Measurements from ENCODE around the gene CD302. TPM values are rescaled to one million over a fixed set of nuclear protein-coding genes. Genes with fewer than 3 reads are reported as not detected.
A peak's percentile ranks its signal among the peaks of the same experiment; 100 is the strongest.

The CD302 gene
- total and polyA plus RNA-seq, 2 donors (not counting 3 experiments of a cell fraction or from before 2014, with no cell fraction given): 10.4 to 10.6 TPM

DNA sequence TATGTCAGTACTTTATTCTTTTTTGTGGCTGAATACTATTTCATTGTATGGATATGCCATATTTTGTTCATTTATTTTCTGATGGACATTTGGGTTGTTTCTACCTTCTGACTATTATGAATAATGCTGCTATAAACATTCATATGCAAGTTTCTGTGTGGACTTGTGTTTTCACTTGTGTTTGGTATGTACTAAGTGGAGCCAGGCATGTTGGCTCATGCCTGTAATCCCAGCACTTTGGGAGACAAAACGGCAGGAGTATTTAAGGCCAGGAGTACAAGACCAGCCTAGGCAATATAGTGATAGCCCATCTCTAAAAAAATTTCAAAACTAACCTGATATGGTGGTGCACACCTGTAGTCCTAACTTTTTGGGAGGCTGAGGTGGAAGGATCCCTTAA is 62.4 kb downstream of the CD302 start:
- no peaks in the 10 kb centered on the region for H3K27me3 ChIP-seq (ENCODE audit: control insufficient read depth in 2 of 2, insufficient read depth in 2 of 2, low read length in 2 of 2)
- DNase-seq (ENCODE audit: low read depth, low spot score) (no peak), FAIRE-seq (no peak)
- H3K4me1 ChIP-seq (ENCODE audit: control insufficient read depth, extremely low read depth, insufficient read depth, low read length): peaks cover 17% of the 10 kb centered on the region
- H4K20me1 ChIP-seq (replicated peaks; ENCODE audit: control insufficient read depth, extremely low read depth, insufficient read depth, low read length): peaks cover 20% of the 10 kb centered on the region
- H3K4me3 ChIP-seq (replicated peaks in 1 of 3; ENCODE audit: insufficient read depth in 1 of 3, low read depth in 1 of 3, low read length in 3 of 3): no peak overlapping the region
- H3K79me2 ChIP-seq (ENCODE audit: control insufficient read depth, insufficient read depth, low read length): peaks cover 95% of the 10 kb centered on the region
- H3K9me3 ChIP-seq (replicated peaks; ENCODE audit: control insufficient read depth, insufficient read depth, low read length): no peaks in the 10 kb centered on the region
- no peaks in the 10 kb centered on the region for H3K9me1 ChIP-seq (replicated peaks; ENCODE audit: control insufficient read depth, extremely low read depth, insufficient read depth, low read length)
- peaks cover 25 to 32% of the 10 kb centered on the region in 2 experiments for H3K36me3 ChIP-seq (ENCODE audit: control insufficient read depth in 2 of 2, extremely low read depth in 1 of 2, insufficient read depth in 2 of 2, low read length in 2 of 2)
- intact Hi-C loops (cut with micrococcal nuclease): no loop called here
- TF ChIP-seq FOS (IDR thresholded peaks at IDR 0.05; ENCODE audit: borderline replicate concordance, insufficient read depth, low read length) (no peak), POLR2AphosphoS5 (IDR thresholded peaks at IDR 0.05; ENCODE audit: insufficient read depth, low read depth, low read length) (no peak), JUN (IDR thresholded peaks at IDR 0.05; ENCODE audit: borderline replicate concordance, insufficient read depth, insufficient read length, low read depth) (no peak), EZH2 (IDR thresholded peaks at IDR 0.05; ENCODE audit: borderline replicate concordance, low read depth, low read length, severe bottlenecking) (no peak), POLR2A (IDR thresholded peaks at IDR 0.05; ENCODE audit: low read depth, low read length) (no peak), MYC (IDR thresholded peaks at IDR 0.05; ENCODE audit: low read depth, low read length) (no peak), GATA2 (IDR thresholded peaks at IDR 0.05; ENCODE audit: insufficient read depth, insufficient read length, low read depth, low read length) (no peak)
- TF ChIP-seq, protein P1, sequence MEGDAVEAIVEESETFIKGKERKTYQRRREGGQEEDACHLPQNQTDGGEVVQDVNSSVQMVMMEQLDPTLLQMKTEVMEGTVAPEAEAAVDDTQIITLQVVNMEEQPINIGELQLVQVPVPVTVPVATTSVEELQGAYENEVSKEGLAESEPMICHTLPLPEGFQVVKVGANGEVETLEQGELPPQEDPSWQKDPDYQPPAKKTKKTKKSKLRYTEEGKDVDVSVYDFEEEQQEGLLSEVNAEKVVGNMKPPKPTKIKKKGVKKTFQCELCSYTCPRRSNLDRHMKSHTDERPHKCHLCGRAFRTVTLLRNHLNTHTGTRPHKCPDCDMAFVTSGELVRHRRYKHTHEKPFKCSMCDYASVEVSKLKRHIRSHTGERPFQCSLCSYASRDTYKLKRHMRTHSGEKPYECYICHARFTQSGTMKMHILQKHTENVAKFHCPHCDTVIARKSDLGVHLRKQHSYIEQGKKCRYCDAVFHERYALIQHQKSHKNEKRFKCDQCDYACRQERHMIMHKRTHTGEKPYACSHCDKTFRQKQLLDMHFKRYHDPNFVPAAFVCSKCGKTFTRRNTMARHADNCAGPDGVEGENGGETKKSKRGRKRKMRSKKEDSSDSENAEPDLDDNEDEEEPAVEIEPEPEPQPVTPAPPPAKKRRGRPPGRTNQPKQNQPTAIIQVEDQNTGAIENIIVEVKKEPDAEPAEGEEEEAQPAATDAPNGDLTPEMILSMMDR (IDR thresholded peaks at IDR 0.05; ENCODE audit: extremely low read depth in 1 of 2, insufficient read depth in 1 of 2, low read depth in 1 of 2, low read length in 2 of 2): no peak
- TF ChIP-seq, protein P2, sequence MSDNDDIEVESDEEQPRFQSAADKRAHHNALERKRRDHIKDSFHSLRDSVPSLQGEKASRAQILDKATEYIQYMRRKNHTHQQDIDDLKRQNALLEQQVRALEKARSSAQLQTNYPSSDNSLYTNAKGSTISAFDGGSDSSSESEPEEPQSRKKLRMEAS (IDR thresholded peaks at IDR 0.05; ENCODE audit: insufficient read depth, insufficient read length): no peak
- H3K9ac ChIP-seq (replicated peaks; ENCODE audit: extremely low read depth, insufficient read depth, low read length): no peak overlapping the region
- BruUV-seq (replicated peaks): no TSS peak
- ChIA-PET CTCF (interaction anchor here (1.0 to 1.1 kb wide), 3 partner anchors 11 to 20 kb away, joined by 3 read pairs; no protein-coding TSS in a partner anchor), POLR2A (no interaction called here)
- H3K4me2 ChIP-seq (ENCODE audit: insufficient read depth, low read length): no peak overlapping the region
- no peak overlapping the region for H2AFZ ChIP-seq (ENCODE audit: low read depth, low read length)
- dilution Hi-C loops (cut with MboI; ENCODE audit: extremely low pct_ligation_motif_present, low sequenced_read_pairs): no loop called here
- H3K27ac ChIP-seq (ENCODE audit: insufficient read depth, low read depth, low read length): peak overlapping the region; percentile 30

Measured in endothelial cell of umbilical vein (primary cell).